H1 (cell line): Measurements from ENCODE around the gene GIT1. TPM values are rescaled to one million over a fixed set of nuclear protein-coding genes. Genes with fewer than 3 reads are reported as not detected.

Source experiments
- CTCF ChIA-PET: fragments of 300-600 bp; sonication (Branson Sonifier 250); formaldehyde crosslinking; loops from one replicate; lab custom pipeline; 2021; ENCODE audit not compliant: partially characterized antibody; lab: Charles Lee
- POLR2A ChIA-PET: fragments of 300-600 bp; sonication (Branson Sonifier 250); formaldehyde crosslinking; loops from one replicate; lab custom pipeline; 2021; ENCODE audit warnings: inconsistent platforms; ENCODE audit not compliant: partially characterized antibody; lab: Charles Lee
- DNase-seq, 2 experiments: peaks; one replicate each; pipeline versions ENCODE4 v3.0.0 to v3.0.0-alpha.2; 2010 to 2022; ENCODE audit warnings: low spot score in 2 of 2, low read depth in 1 of 2, mixed read lengths in 1 of 2
- FAIRE-seq: peaks from 2 replicates; lab custom pipeline; 2011; peaks lifted over from hg19 to GRCh38; lab: Jason Lieb, UNC
- H2AFZ ChIP-seq: 2 replicates; pipeline ENCODE4 v1.8.1; 2012; ENCODE audit warnings: low read length, inconsistent platforms
- H2AK5ac ChIP-seq: 2 replicates; pipeline ENCODE4 v1.6.1; 2013; ENCODE audit warnings: low read depth, low read length
- H2BK120ac ChIP-seq: replicated peaks from 2 replicates; pipeline ENCODE3; 2013; ENCODE audit warnings: low read depth, low read length, inconsistent platforms
- H2BK12ac ChIP-seq: 2 replicates; pipeline ENCODE4 v1.6.1; 2013; ENCODE audit warnings: low read depth, low read length
- H2BK15ac ChIP-seq: 2 replicates; pipeline ENCODE4 v1.6.1; 2013; ENCODE audit warnings: low read length
- H2BK20ac ChIP-seq: 2 replicates; pipeline ENCODE4 v1.6.1; 2013; ENCODE audit warnings: low read length
- H2BK5ac ChIP-seq: 2 replicates; pipeline ENCODE4 v1.6.1; 2013; ENCODE audit warnings: low read depth, low read length
- H3K14ac ChIP-seq: 2 replicates; pipeline ENCODE4 v1.6.1; 2013; ENCODE audit warnings: inconsistent platforms; ENCODE audit not compliant: insufficient read length
- H3K18ac ChIP-seq: 2 replicates; pipeline ENCODE4 v1.6.1; 2013; ENCODE audit warnings: low read length; ENCODE audit errors: extremely low read depth
- H3K23ac ChIP-seq: 2 replicates; pipeline ENCODE4 v1.6.1; 2013; ENCODE audit warnings: inconsistent platforms; ENCODE audit not compliant: insufficient read length
- H3K23me2 ChIP-seq: 2 replicates; pipeline ENCODE4 v1.6.1; 2013; ENCODE audit warnings: low read depth, low read length
- H3K27ac ChIP-seq: 2 replicates; pipeline ENCODE4 v1.6.1; 2011; ENCODE audit warnings: low read depth, low read length, inconsistent platforms
- H3K27me3 ChIP-seq, 4 experiments: replicated peaks in 1 of 4; 1 replicate in 1 of 4; 2 replicates in 3 of 4; pipeline versions ENCODE4 v1.6.1 to v1.8.1; 2011 to 2013; ENCODE audit warnings: low read length in 3 of 4, mild to moderate bottlenecking in 3 of 4, inconsistent platforms in 2 of 4, mixed read lengths in 2 of 4, moderate library complexity in 1 of 4; ENCODE audit not compliant: control insufficient read depth in 3 of 4, insufficient read depth in 3 of 4; ENCODE audit errors: extremely low read depth in 1 of 4
- H3K36me3 ChIP-seq, 4 experiments: 2 replicates each; pipeline versions ENCODE4 v1.6.1 to v1.8.1; 2011 to 2013; ENCODE audit warnings: mild to moderate bottlenecking in 4 of 4, low read length in 3 of 4, moderate library complexity in 2 of 4, control low read depth in 1 of 4, inconsistent platforms in 1 of 4; ENCODE audit not compliant: insufficient read depth in 4 of 4, control insufficient read depth in 2 of 4
- H3K4ac ChIP-seq: replicated peaks from 2 replicates; pipeline ENCODE3; 2013; ENCODE audit warnings: low read length, low read depth, mixed read lengths, inconsistent platforms; ENCODE audit not compliant: insufficient read length
- H3K4me1 ChIP-seq, 4 experiments: replicated peaks in 1 of 4; 1 replicate in 1 of 4; 2 replicates in 3 of 4; pipeline versions ENCODE4 v1.6.1 to v1.8.1; 2011 to 2013; ENCODE audit warnings: low read length in 3 of 4, inconsistent platforms in 2 of 4, mixed read lengths in 1 of 4; ENCODE audit not compliant: insufficient read depth in 4 of 4, control insufficient read depth in 3 of 4
- H3K4me2 ChIP-seq, 2 experiments: 2 replicates each; pipeline versions ENCODE4 v1.6.1 to v1.8.1; 2011 to 2013; ENCODE audit warnings: low read depth in 2 of 2, low read length in 2 of 2, control low read depth in 1 of 2, inconsistent platforms in 1 of 2, mild to moderate bottlenecking in 1 of 2; ENCODE audit not compliant: insufficient read depth in 1 of 2
- H3K4me3 ChIP-seq, 4 experiments: fragments of 200-600, 300-600 bp in 1 of 4; sonication (generic), shearing (Covaris generic), sonication (Bioruptor Twin) in 1 of 4; 2 replicates each; pipeline versions ENCODE4 v1.5.1 to v1.8.1; 2011 to 2016; ENCODE audit warnings: low read length in 4 of 4, low read depth in 3 of 4, control low read depth in 2 of 4, inconsistent platforms in 2 of 4, mild to moderate bottlenecking in 2 of 4, mixed read lengths in 1 of 4, moderate library complexity in 1 of 4; ENCODE audit not compliant: insufficient read depth in 2 of 4; ENCODE audit errors: extremely low read depth in 1 of 4
- H3K56ac ChIP-seq: replicated peaks from 2 replicates; pipeline ENCODE3; 2013; ENCODE audit warnings: low read depth, mild to moderate bottlenecking, mixed read lengths, low read length, inconsistent platforms; ENCODE audit not compliant: insufficient read length
- H3K79me1 ChIP-seq: 2 replicates; pipeline ENCODE4 v1.6.1; 2013; ENCODE audit warnings: low read depth, low read length, control low read depth
- H3K79me2 ChIP-seq, 2 experiments: 2 replicates each; pipeline versions ENCODE4 v1.6.1 to v1.8.1; 2012 to 2013; ENCODE audit warnings: low read length in 2 of 2, mild to moderate bottlenecking in 2 of 2, inconsistent platforms in 1 of 2; ENCODE audit not compliant: insufficient read depth in 2 of 2, control insufficient read depth in 1 of 2
- H3K9ac ChIP-seq, 4 experiments: replicated peaks in 1 of 4; 1 replicate in 1 of 4; 2 replicates in 3 of 4; pipeline versions ENCODE4 v1.6.1 to v1.8.1; 2011 to 2013; ENCODE audit warnings: low read depth in 3 of 4, low read length in 3 of 4, control low read depth in 2 of 4, mild to moderate bottlenecking in 2 of 4, moderate library complexity in 2 of 4, inconsistent platforms in 1 of 4; ENCODE audit errors: extremely low read depth in 1 of 4
- H3K9me3 ChIP-seq, 2 experiments: 2 replicates each; pipeline versions ENCODE4 v1.6.1 to v1.8.1; 2012 to 2013; ENCODE audit warnings: mild to moderate bottlenecking in 2 of 2, moderate library complexity in 2 of 2, control low read depth in 1 of 2, inconsistent platforms in 1 of 2, low read depth in 1 of 2, low read length in 1 of 2, mixed read lengths in 1 of 2; ENCODE audit not compliant: insufficient read depth in 2 of 2
- H4K20me1 ChIP-seq, 2 experiments: replicated peaks in 1 of 2; 2 replicates each; pipeline versions ENCODE3 to v1.8.1; 2011 to 2013; ENCODE audit warnings: inconsistent platforms in 2 of 2, low read length in 2 of 2, mild to moderate bottlenecking in 1 of 2; ENCODE audit not compliant: insufficient read depth in 2 of 2, control insufficient read depth in 1 of 2
- H4K5ac ChIP-seq: 2 replicates; pipeline ENCODE4 v1.6.1; 2013; ENCODE audit warnings: low read length, low read depth, mixed read lengths, inconsistent platforms; ENCODE audit not compliant: insufficient read length
- H4K8ac ChIP-seq: 2 replicates; pipeline ENCODE4 v1.8.0; 2013; ENCODE audit warnings: mild to moderate bottlenecking, moderate library complexity, low read length, inconsistent platforms; ENCODE audit not compliant: insufficient read depth; ENCODE audit errors: extremely low read depth
- H4K91ac ChIP-seq: replicated peaks from 2 replicates; pipeline ENCODE3; 2013; ENCODE audit warnings: low read length, mixed read lengths, inconsistent platforms; ENCODE audit not compliant: insufficient read length
- HDAC2 ChIP-seq, 2 experiments: fragments of 300-600 bp in 1 of 2; sonication (generic) in 1 of 2; IDR thresholded peaks; 2 replicates each; pipeline ENCODE4 v1.6.1; 2011 to 2012; ENCODE audit warnings: low read depth in 2 of 2, low read length in 2 of 2, mild to moderate bottlenecking in 2 of 2, moderate library complexity in 2 of 2, borderline replicate concordance in 1 of 2, inconsistent platforms in 1 of 2
- PHF8 ChIP-seq: fragments of 200-600 bp; sonication (generic); conservative IDR thresholded peaks from 2 replicates; pipeline ENCODE4 v1.7.1; 2012; ENCODE audit warnings: low read depth, mild to moderate bottlenecking, inconsistent platforms, low read length, moderate library complexity
- SIN3A ChIP-seq, 2 experiments: IDR thresholded peaks in 1 of 2; conservative IDR thresholded peaks in 1 of 2; 2 replicates each; pipeline ENCODE4 v1.6.1; 2011 to 2012; ENCODE audit warnings: low read length in 2 of 2, improper control_type of control experiment in 1 of 2, low read depth in 1 of 2, mild to moderate bottlenecking in 1 of 2
- TAF1 ChIP-seq: IDR thresholded peaks from 2 replicates; pipeline ENCODE4 v1.6.1; 2011; ENCODE audit warnings: mild to moderate bottlenecking, low read depth, low read length
- WGBS, 2 experiments: shearing (Covaris generic) in 1 of 2; methylation state at CpG; one replicate each; pipeline versions ENCODE4 v1.1.6 to v1.1.7; 2013 to 2015; ENCODE audit warnings: low lambda C conversion rate in 2 of 2, mixed read lengths in 2 of 2, inconsistent platforms in 1 of 2, low coverage in 1 of 2, missing lambda C conversion rate in 1 of 2; ENCODE audit not compliant: insufficient replicate concordance in 2 of 2, insufficient coverage in 1 of 2, insufficient read length in 1 of 2; ENCODE audit errors: extremely low coverage in 1 of 2, missing lambda C conversion rate in 1 of 2; 5-methylcytosine and 5-hydroxymethylcytosine counted together
- polyA plus RNA-seq, 7 experiments: library from polyadenylated mRNA; depleted of rRNA in 3 of 7; stranded (reverse) in 5 of 7; unstranded in 2 of 7; fragments of >200 nt in 5 of 7; fragments of 200-250 nt in 2 of 7; gene quantifications; 1 replicate in 5 of 7; 2 replicates in 1 of 7; 4 replicates in 1 of 7; pipeline versions ENCODE4 v1.2.1 to v1.2.3, GENCODE V29; 2011 to 2013; ENCODE audit warnings: missing spikeins in 2 of 7, mixed read lengths in 2 of 7
- total RNA-seq: library from RNA; stranded (reverse); fragmentation: NEBNext Ultra II Directional; extraction: Animal tissue kit (Norgen Biotek cat#: 25700); gene quantifications from 2 replicates; pipeline ENCODE4 v1.2.1, GENCODE V29; 2021

The GIT1 gene
- total and polyA plus RNA-seq, 2 of the 8 experiments (the other 6 are each of a cell fraction or from before 2014, with no cell fraction given): 62.4 to 63.0 TPM

DNA sequence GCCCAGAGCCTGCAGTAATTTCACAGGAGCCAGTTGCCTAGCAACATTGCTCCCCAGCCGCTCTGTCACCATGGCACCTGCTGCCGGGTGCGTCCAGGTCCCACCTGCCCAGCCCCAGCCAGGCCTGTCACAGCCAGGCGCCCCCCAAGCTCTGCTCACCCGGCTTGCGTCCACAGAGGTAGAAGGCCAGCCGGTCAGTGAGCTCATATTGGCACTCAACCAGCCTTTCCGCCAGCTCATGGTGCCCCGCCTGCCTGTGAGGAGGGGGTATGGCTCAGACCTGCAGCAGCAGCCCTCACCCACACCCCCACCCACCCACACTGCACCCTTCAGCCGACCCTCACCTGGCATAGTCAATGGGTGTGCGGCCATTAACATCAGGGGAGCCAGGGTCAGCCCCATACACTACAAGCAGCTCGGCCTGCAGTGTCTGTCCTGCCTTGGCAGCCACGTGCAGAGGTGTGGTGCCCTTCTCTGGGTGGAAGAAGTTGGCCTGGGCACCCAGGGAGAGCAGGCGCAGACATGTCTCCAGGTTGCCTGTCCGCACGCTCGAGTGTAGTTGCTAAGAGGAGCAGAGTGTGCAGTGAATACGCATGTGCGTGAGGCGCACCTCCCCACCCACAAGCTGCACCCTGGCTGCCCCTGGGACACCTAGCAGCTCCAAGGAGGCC, 7.7 kb downstream of the GIT1 start:
- H4K8ac ChIP-seq: no peak overlapping the region
- H3K14ac ChIP-seq: no peak overlapping the region
- H3K4ac ChIP-seq: no peak overlapping the region
- no peak overlapping the region for H3K9ac ChIP-seq
- H3K4me3 ChIP-seq: no peak overlapping the region
- H3K18ac ChIP-seq: no peak overlapping the region
- CTCF ChIA-PET: interaction anchor here (1.0 to 15.3 kb wide), 12 partner anchors 10 to 512 kb away, joined by 3 to 193 read pairs (median 5); partner anchors contain the start of genes ABHD15, ANKRD13B, CORO6 and TP53I13
- H3K56ac ChIP-seq: no peak overlapping the region
- H2BK5ac ChIP-seq: 0 out of 2 replicates have a peak overlapping the region, but pooled peaks have one; percentile 16
- H4K5ac ChIP-seq: no peak overlapping the region
- H3K23ac ChIP-seq: no peak overlapping the region
- H4K20me1 ChIP-seq: peaks cover 3 to 21% of the 10 kb centered on the region in 2 experiments
- no peak overlapping the region for H2BK15ac ChIP-seq
- 95% methylated on average over 18 of the region's 20 CpGs; no CpG with 5 or more reads in 1 of the 2 experiments for WGBS, 2 experiments
- POLR2A ChIA-PET: interaction anchor here (1.2 to 5.1 kb wide), 3 partner anchors 8 to 14 kb away, joined by 3 to 19 read pairs (median 4); partner anchors contain the start of gene ANKRD13B
- H3K27me3 ChIP-seq: no peaks in the 10 kb centered on the region
- H2BK120ac ChIP-seq: no peak overlapping the region
- H3K23me2 ChIP-seq: no peaks in the 10 kb centered on the region
- no peak overlapping the region for H3K27ac ChIP-seq
- H3K36me3 ChIP-seq: peaks cover 4 to 15% (median 8%) of the 10 kb centered on the region in 4 experiments; a peak in 6 of 8 replicates
- no peak for FAIRE-seq
- H4K91ac ChIP-seq: no peak overlapping the region
- no peak overlapping the region for H2BK12ac ChIP-seq
- DNase-seq: no peak
- H2AFZ ChIP-seq: no peak overlapping the region
- peaks cover 0 to 20% of the 10 kb centered on the region in 2 experiments; a peak in 2 of 4 replicates for H3K79me2 ChIP-seq
- no peaks in the 10 kb centered on the region for H3K9me3 ChIP-seq
- H2BK20ac ChIP-seq: no peak overlapping the region
- peaks cover 7 to 16% (median 11%) of the 10 kb centered on the region in 4 experiments; a peak in 6 of 7 replicates for H3K4me1 ChIP-seq
- peaks cover 12% of the 10 kb centered on the region for H3K79me1 ChIP-seq
- no peak overlapping the region for H3K4me2 ChIP-seq
- TF ChIP-seq HDAC2 (IDR thresholded peaks at IDR 0.05; ENCODE audit: borderline replicate concordance in 1 of 2, low read depth in 2 of 2, low read length in 2 of 2): no peak
- TF ChIP-seq TAF1: no peak
- no peak for TF ChIP-seq SIN3A (conservative IDR thresholded peaks at IDR 0.05 in 1 of 2, IDR thresholded peaks at IDR 0.05 in 1 of 2; ENCODE audit: low read depth in 1 of 2, low read length in 2 of 2)
- no peak for TF ChIP-seq PHF8
- H2AK5ac ChIP-seq: no peak overlapping the region
